GM12875 (cell line): Measurements from ENCODE around the gene MROH2B.

Source experiments
- H3K4me3 ChIP-seq: one replicate; pipeline ENCODE4 v1.5.1; 2011; ENCODE audit warnings: low read depth, low read length, control low read depth
- TF ChIP-seq, protein P1 (sequence below): IDR thresholded peaks from 2 replicates; pipeline ENCODE4 v1.5.1; 2011; ENCODE audit warnings: low read depth, mild to moderate bottlenecking, control low read depth, inconsistent platforms, low read length, moderate library complexity, borderline replicate concordance; ENCODE audit not compliant: insufficient read depth

MROH2B gene

GRCh38 chr5:40986666-40987065, 84.5 kb downstream of the MROH2B start:
- no peak overlapping the region for H3K4me3 ChIP-seq
- TF ChIP-seq, protein P1, sequence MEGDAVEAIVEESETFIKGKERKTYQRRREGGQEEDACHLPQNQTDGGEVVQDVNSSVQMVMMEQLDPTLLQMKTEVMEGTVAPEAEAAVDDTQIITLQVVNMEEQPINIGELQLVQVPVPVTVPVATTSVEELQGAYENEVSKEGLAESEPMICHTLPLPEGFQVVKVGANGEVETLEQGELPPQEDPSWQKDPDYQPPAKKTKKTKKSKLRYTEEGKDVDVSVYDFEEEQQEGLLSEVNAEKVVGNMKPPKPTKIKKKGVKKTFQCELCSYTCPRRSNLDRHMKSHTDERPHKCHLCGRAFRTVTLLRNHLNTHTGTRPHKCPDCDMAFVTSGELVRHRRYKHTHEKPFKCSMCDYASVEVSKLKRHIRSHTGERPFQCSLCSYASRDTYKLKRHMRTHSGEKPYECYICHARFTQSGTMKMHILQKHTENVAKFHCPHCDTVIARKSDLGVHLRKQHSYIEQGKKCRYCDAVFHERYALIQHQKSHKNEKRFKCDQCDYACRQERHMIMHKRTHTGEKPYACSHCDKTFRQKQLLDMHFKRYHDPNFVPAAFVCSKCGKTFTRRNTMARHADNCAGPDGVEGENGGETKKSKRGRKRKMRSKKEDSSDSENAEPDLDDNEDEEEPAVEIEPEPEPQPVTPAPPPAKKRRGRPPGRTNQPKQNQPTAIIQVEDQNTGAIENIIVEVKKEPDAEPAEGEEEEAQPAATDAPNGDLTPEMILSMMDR, result no peak

DNA sequence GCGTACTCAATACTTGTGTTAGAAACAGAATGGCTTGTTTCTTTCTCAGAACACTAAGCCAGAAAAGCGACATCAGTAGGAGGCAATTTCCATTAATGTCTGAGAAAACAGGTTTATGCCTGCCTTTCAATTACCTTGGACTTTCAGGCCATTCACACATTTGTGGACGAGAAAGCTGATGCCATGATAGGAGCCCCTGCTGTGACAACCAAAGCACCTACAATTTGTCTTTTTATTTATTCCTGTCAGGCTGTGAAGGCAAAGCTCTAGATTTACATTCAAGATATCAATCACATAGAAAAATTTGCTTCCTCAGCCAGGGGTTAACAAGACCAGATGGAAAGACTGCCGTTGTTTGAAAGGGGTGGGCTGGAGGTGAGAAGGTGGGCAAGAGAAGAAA, 85.6 kb downstream of the MROH2B start:
- TF ChIP-seq, protein P1, result no peak
- no peak overlapping the region for H3K4me3 ChIP-seq

- no peak overlapping the region for H3K4me3 ChIP-seq
- TF ChIP-seq, protein P1, result no peak
Observed at GRCh38 chr5:40984884-40985283, 86.3 kb downstream of the MROH2B start.

GRCh38 chr5:40983781-40984180, 87.4 kb downstream of the MROH2B start:
- no peak overlapping the region for H3K4me3 ChIP-seq
- TF ChIP-seq, protein P1, result no peak

GRCh38 chr5:40981420-40981819, 89.7 kb downstream of the MROH2B start:
- TF ChIP-seq, protein P1, result no peak
- no peak overlapping the region for H3K4me3 ChIP-seq

- TF ChIP-seq, protein P1, result no peak
- H3K4me3 ChIP-seq, result no peak overlapping the region
Observed at GRCh38 chr5:40976836-40977235, 94.3 kb downstream of the MROH2B start.

- H3K4me3 ChIP-seq, result no peak overlapping the region
- TF ChIP-seq, protein P1, result no peak
Observed at GRCh38 chr5:40976041-40976440, 95.1 kb downstream of the MROH2B start.
